ENCODE measurements around the gene POLR3C.

DNA sequence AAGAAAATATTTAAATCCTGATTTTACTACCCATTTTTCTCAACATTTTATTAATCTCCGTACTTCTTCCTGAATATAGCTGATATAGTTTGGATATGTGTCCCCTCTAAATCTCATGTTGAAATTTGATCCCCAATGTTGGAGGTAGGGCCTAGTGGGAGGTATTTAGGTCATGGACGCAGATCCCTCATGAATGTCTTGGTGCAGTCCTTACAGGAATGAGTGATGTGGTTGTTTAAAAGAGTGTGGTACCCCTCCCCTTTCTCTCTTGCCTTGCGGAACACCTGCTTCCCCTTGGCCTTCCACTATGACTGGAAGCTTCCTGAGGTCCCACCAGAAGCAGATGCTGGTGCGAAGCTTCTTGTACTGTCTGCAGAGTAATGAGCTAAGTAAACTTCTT lies 17.6 kb upstream of the POLR3C start:
- TF ChIP-seq POLR2AphosphoS5 (IDR thresholded peaks at IDR 0.05) (no peak), POLR2A (IDR thresholded peaks at IDR 0.05) (no peak)

Data from stomach (tissue), 4 donors.